NCI-H748 treated with DMSO at 0.1 percent for 48 hours (cell line): ENCODE data around the gene USP47.

ENCODE experiments used
- DNase-seq: peaks from one replicate; lab custom pipeline; 2025; lab: John Stamatoyannopoulos, UW

Gene USP47

GRCh38 chr11:11967669-11968510, 126.1 kb downstream of the USP47 start:
- DNase-seq = no peak

GRCh38 chr11:11968511-11969280, 126.9 kb downstream of the USP47 start:
- no peak for DNase-seq

DNA sequence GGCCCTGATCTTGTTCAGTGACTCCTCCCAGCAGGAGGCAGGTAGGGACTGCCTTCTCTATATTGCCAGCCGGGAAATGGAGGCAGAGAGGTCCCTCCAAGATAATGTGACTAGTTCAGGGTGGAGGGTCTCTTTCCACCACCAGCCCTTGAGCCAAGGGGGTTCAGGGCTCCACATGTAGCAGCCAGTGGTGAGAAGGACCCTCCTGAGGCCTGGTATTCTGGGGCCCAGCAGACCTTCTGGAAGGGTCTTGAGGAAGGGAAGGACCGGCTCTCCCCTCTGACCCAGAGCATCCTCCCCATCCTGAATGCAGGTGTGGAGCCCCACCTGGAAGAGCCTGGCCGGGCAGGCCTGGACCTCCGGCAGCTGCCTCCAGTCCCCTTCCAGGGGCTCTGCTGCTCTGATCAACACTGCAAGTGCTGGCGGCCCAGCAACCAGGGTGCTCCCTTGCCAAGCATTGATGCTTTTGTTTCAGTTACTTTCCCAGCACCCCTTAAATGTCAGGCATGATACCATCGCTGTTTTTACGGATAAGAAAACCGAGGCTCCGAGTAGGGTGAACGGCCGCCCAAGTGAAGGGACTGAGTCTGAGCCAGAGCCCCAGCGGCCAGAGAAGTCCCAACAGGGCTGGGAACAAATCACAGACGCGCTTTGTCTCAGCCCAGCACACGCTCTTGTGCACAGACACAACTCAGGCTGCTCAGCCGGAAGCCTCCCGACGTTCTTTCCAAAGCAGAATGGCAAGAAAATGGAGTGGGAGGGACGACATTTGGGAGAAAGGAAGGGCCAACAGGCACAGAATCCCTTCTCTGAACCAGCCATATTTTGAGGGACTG, 127.8 kb downstream of the USP47 start:
- no peak for DNase-seq

DNA sequence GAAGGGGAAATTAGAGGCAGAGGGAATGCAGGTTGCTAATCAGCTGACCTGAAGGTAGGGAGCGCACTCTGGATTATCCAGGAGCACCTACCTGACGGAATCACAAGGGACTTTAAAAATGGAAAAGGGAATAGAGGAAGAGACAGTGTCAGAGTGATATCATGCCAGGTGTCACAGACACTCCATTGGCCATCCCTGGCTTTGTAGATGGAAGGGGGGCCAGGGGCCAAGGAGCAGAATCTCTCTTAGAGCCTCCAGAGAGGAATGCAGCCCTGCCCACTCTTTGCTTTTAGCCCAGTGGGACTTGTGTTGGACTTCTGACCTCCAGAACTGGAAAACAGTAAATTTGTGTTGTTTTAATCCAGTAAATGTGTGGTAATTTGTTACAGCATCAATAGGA, 128.8 kb downstream of the USP47 start:
- DNase-seq = no peak

- no peak for DNase-seq
Observed at GRCh38 chr11:11971906-11972547, 130.3 kb downstream of the USP47 start.

GRCh38 chr11:11972730-11973341, 131.1 kb downstream of the USP47 start:
- no peak for DNase-seq

- DNase-seq = no peak
Observed at GRCh38 chr11:11973361-11973800, 131.6 kb downstream of the USP47 start.

DNA sequence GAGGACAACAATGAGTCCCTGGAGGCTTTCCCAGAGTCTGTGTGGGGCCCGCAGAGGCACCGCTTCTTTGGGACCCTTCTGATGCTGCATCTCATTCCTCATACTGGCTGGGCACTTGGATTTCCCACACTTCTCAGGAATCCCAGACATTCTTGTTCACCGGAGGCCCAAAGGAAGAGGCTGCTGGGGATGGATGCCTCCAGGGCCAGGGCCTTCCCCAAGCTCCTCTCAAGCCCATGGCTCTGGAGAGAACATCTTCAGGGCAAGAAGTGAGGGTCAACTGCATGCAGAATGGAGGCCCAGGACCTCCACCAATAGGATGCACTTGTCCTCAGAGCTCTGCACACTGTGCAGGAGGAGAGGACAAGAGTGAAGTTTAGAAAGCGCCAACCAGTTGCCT, 132.1 kb downstream of the USP47 start:
- DNase-seq = no peak

- DNase-seq = no peak
Observed at GRCh38 chr11:11975201-11976092, 133.7 kb downstream of the USP47 start.

GRCh38 chr11:11976481-11977127, 134.8 kb downstream of the USP47 start:
- DNase-seq = no peak

DNA sequence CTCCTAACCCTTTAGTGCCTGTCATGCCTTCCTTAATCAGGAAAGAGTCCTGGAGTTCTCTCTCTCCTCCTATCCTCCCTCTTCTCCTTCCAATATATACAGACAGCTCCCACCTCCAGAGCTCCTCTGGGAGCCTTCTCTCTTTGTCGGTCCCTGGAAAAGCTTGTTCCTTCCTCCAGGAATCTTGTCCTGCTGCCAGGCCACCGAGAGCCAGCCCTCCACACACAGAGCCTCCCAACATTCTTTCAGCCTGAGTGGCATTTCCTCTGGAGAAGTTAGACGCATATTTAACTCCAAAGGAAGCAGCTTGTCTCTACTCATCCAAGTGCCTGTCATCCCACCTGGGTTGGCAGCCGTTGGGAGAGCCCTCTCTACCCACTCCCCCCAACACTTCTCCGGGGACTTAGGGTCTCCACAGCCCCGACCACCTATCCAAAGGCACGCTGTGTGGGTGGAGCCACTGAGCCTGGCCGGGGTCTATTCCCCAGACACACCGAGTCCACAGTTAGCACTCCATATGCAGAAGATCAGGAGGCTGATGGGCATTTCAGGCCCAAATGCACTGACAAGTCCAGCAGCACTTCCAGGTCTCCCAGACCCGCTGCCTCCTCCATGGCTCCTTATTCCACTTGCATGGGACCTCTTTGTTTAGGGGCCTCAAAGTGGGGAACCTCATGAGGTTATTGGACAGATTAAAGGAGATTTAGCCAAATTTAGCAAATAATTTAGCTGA, 135.6 kb downstream of the USP47 start:
- DNase-seq = no peak

DNA sequence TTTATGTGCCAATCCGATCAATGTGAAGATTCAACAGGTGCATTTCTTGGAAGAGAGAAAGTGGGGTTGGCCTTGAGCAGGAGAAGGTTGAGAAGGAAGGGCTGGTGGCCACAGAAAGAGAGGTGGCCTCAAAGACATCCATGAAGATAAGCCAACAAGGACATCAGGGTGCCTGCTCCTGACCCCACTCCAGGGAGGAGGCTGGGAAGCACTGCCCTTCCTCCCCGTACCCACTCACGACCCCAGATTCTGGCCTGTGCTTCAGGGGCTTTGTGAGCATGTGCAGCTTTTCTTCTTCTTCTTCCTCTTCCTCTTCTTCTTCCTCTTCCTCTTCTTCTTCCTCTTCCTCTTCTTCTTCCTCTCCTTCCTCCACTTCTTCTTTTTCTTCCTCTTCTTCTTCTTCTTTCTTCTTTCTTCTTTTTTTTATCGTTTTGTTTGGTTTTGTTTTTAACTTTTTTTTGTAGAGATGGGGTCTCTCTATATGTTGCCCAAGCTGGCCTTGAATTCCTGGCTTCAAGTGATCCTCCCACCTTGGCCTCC, 136.4 kb downstream of the USP47 start:
- DNase-seq = no peak

DNA sequence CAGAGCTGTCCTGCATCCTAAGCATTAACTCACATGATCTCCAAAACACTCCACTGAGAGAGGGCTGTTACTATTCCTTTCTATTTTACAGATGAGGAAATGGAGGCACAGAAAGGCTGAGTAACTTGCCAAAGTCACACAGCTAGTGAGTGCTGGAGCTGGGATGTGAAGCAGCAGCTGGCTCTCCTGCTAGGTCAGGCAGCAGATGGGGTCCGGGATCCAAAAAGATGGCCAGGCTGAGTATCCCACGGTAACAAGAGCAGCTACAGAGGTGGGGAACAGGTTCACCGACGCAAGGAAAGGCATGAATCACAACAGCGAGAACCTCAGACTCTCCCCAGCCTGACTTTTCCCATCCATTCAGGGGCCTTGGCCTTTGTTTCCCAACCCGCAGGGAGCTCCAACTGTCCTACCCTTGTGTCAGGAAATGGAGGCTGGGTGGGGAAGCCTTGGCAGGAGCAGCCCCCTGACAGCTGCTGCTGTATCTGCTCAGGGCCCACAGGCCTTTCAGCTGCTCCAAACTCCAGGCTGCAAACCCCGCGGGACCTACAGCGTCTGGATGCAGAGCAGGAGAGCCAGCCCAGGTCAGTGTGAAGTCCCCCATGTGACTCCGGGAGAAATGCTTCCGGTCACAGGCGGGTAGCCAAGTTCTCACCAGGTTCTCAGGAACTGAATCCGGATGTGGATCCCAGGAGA, 137.2 kb downstream of the USP47 start:
- DNase-seq = no peak

- no peak for DNase-seq
Observed at GRCh38 chr11:11979488-11980117, 137.8 kb downstream of the USP47 start.

- no peak for DNase-seq
Observed at GRCh38 chr11:11980200-11980599, 138.4 kb downstream of the USP47 start.

DNA sequence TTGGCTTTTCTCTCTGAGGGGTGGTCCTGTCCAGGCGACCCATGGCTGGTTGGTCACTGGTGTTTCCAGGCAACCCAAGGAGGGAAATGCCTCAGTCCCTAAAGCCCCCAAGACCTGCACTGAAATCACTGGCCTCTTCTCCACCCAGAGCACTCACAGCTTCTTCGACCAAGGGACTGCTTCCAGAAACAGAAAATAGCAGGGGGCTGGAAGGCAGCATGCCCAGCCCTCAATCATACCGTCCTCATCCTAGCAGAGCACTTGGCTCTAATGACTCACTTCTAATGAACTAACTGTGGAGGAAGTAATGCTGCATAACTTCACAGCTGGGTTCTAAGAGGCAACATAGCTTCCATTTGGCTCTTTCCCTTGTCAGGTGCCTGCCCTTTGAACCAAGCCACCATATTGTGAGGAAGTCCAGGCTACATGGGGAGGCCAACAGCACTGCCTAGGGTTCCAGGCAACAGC, 139.1 kb downstream of the USP47 start:
- no peak for DNase-seq

DNA sequence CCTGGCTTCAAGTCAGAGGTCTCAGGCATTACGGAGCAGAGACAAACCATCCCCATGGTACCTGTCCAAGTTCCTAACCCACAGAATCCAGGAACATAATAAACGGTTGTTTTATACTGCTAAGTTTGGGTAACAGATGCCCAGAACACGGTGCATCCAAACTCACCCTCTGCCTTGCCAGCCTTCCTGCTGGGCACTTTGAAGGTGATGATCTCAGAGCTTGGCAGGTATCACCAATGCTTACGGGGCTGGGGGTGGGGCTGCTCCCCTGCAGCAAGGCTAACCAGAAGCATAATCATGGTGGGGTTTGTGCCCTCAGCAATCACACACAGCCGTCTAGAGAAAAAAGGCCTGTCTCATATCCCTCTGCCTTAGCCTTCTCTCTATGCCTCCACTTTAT, 139.6 kb downstream of the USP47 start:
- DNase-seq = no peak

DNA sequence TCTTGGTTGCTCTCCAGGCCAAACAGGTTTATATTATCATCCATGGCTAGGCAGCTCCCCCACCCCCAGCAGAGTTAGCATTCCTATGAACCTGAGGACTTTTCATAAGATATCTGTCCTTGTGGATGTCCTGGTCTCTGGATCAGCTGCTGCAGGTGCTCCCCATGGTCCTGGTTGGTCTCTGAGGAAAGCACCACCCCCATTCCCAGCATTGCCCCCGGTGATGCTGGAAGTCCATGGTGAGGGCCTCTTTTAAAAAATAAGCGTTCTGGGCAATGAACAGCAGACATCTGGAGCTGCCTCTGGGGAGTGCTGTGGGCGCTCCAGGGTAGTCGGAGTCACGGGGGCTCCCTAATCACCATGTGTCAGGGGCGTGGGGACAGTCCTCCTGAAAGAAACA, 140.1 kb downstream of the USP47 start:
- no peak for DNase-seq
